Measurements from ENCODE around the gene IER3. TPM values are rescaled to one million over a fixed set of nuclear protein-coding genes. Genes with fewer than 3 reads are reported as not detected.

Gene IER3
- total and polyA plus RNA-seq, 9 of the 15 experiments (the other 6 are each of a cell fraction or from before 2014, with no cell fraction given) = 1.5 to 30.0 (median 11.5) TPM

DNA sequence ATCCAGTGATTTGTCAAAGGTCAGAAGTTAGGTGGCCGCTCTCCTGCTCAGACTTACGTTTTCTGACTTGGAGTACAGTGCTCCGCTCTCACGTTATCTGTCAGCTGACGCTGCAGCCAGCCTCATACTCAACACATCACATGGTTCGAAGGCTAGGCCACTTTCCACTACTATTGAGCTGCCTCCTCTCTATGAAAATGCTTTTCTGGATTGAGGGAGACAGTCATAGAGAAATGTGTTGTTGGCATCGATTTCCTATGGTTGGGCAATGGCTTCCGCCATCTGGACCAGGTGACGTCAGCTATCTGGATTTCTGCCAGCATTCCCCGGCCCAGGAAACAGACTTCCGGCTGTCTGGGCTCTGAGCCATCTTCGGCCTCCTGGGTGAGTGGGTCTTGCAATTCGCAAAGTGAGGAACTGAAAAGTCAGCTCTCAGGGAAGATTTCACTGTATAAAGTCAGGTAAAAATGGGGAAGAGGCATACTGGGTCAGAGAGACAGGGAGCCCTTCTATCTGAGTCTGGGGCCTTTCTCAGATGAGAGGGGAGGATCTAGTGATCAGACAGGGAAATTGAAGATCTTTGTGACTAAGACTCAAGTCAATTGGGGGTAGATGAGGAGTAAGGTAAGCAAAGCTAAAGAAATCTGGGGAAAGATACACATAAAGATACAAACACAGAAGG lies 37.5 kb upstream of the IER3 start (continued):
- TF ChIP-seq ZNF699 (CRISPR knock-in tag; IDR thresholded peaks at IDR 0.05; ENCODE audit: insufficient replicate concordance) (peak; percentile 63), ZNF133 (CRISPR knock-in tag; IDR thresholded peaks at IDR 0.05) (no peak), RNF2 (IDR thresholded peaks at IDR 0.05) (peak; percentile 93), ZNF253 (CRISPR knock-in tag; conservative IDR thresholded peaks at IDR 0.05) (no peak), CAMTA2 (CRISPR knock-in tag; conservative IDR thresholded peaks at IDR 0.05) (no peak), PHF8 (IDR thresholded peaks at IDR 0.05; ENCODE audit: borderline replicate concordance, low read length) (peak; percentile 44; the same call in 1 of the 2 replicates), ZZZ3 (IDR thresholded peaks at IDR 0.05) (no peak), MTA1 (IDR thresholded peaks at IDR 0.05; ENCODE audit: borderline replicate concordance) (peak; percentile 75), CTBP1 (IDR thresholded peaks at IDR 0.05; ENCODE audit: borderline replicate concordance) (peak; percentile 89)
- TF ChIP-seq, protein P1, sequence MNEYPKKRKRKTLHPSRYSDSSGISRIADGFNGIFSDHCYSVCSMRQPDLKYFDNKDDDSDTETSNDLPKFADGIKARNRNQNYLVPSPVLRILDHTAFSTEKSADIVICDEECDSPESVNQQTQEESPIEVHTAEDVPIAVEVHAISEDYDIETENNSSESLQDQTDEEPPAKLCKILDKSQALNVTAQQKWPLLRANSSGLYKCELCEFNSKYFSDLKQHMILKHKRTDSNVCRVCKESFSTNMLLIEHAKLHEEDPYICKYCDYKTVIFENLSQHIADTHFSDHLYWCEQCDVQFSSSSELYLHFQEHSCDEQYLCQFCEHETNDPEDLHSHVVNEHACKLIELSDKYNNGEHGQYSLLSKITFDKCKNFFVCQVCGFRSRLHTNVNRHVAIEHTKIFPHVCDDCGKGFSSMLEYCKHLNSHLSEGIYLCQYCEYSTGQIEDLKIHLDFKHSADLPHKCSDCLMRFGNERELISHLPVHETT (CRISPR knock-in tag; conservative IDR thresholded peaks at IDR 0.05 in 1 of 2, IDR thresholded peaks at IDR 0.05 in 1 of 2) = peak in 1 of 2 experiments; percentile 85; a peak in 2 of 4 replicates
- TF ChIP-seq, protein P2, sequence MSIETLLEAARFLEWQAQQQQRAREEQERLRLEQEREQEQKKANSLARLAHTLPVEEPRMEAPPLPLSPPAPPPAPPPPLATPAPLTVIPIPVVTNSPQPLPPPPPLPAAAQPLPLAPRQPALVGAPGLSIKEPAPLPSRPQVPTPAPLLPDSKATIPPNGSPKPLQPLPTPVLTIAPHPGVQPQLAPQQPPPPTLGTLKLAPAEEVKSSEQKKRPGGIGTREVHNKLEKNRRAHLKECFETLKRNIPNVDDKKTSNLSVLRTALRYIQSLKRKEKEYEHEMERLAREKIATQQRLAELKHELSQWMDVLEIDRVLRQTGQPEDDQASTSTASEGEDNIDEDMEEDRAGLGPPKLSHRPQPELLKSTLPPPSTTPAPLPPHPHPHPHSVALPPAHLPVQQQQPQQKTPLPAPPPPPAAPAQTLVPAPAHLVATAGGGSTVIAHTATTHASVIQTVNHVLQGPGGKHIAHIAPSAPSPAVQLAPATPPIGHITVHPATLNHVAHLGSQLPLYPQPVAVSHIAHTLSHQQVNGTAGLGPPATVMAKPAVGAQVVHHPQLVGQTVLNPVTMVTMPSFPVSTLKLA (conservative IDR thresholded peaks at IDR 0.05) = peak; percentile 42 to 62; a peak in 2 of 4 replicates
- TF ChIP-seq, protein P3, sequence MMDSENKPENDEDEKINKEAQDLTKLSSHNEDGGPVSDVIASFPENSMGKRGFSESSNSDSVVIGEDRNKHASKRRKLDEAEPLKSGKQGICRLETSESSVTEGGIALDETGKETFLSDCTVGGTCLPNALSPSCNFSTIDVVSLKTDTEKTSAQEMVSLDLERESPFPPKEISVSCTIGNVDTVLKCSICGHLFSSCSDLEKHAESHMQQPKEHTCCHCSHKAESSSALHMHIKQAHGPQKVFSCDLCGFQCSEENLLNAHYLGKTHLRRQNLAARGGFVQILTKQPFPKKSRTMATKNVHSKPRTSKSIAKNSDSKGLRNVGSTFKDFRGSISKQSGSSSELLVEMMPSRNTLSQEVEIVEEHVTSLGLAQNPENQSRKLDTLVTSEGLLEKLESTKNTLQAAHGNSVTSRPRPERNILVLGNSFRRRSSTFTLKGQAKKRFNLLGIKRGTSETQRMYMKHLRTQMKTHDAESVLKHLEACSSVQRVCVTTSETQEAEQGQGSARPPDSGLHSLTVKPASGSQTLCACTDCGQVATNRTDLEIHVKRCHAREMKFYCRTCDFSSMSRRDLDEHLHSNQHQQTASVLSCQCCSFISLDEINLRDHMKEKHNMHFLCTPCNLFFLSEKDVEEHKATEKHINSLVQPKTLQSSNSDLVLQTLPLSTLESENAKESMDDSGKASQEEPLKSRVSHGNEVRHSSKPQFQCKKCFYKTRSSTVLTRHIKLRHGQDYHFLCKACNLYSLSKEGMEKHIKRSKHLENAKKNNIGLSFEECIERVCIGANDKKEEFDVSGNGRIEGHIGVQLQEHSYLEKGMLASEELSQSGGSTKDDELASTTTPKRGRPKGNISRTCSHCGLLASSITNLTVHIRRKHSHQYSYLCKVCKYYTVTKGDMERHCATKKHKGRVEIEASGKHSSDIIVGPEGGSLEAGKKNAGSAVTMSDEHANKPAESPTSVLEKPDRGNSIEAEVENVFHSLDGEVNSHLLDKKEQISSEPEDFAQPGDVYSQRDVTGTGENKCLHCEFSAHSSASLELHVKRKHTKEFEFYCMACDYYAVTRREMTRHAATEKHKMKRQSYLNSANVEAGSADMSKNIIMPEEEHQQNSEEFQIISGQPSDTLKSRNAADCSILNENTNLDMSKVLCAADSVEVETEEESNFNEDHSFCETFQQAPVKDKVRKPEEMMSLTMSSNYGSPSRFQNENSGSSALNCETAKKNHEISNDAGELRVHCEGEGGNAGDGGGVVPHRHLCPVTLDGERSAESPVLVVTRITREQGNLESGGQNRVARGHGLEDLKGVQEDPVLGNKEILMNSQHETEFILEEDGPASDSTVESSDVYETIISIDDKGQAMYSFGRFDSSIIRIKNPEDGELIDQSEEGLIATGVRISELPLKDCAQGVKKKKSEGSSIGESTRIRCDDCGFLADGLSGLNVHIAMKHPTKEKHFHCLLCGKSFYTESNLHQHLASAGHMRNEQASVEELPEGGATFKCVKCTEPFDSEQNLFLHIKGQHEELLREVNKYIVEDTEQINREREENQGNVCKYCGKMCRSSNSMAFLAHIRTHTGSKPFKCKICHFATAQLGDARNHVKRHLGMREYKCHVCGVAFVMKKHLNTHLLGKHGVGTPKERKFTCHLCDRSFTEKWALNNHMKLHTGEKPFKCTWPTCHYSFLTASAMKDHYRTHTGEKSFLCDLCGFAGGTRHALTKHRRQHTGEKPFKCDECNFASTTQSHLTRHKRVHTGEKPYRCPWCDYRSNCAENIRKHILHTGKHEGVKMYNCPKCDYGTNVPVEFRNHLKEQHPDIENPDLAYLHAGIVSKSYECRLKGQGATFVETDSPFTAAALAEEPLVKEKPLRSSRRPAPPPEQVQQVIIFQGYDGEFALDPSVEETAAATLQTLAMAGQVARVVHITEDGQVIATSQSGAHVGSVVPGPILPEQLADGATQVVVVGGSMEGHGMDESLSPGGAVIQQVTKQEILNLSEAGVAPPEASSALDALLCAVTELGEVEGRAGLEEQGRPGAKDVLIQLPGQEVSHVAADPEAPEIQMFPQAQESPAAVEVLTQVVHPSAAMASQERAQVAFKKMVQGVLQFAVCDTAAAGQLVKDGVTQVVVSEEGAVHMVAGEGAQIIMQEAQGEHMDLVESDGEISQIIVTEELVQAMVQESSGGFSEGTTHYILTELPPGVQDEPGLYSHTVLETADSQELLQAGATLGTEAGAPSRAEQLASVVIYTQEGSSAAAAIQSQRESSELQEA (IDR thresholded peaks at IDR 0.05; ENCODE audit: low read depth) = no peak
